ENCODE measurements around the gene ABCB8. TPM values are rescaled to one million over a fixed set of nuclear protein-coding genes. Genes with fewer than 3 reads are reported as not detected.

Gene ABCB8
- total RNA-seq, 4 donors from 2014 or later, result 29.5 to 42.3 (median 31.9) TPM

DNA sequence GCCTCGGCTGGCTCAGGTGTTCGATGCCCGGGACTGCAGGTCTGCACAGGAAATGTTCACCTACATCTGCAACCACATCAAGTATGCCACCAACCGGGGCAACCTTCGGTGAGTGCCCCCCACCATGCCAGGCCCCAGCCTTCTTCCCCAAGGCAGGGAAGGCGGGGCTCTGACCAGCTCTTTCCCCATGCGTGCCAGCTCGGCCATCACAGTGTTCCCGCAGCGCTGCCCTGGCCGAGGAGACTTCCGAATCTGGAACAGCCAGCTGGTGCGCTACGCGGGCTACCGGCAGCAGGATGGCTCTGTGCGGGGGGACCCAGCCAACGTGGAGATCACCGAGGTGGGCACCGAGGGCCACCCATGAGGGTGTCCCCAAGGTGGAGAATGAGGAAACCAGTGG is 29.9 kb upstream of the ABCB8 start:
- Histone ChIP-seq H3K4me3 (no peak overlapping the region), H3K27me3 (peaks cover 4% of the 10 kb centered on the region), H3K4me1 (peaks cover 9% of the 10 kb centered on the region), H3K9me3 (no peaks in the 10 kb centered on the region), H3K36me3 (no peaks in the 10 kb centered on the region), H3K27ac (no peak overlapping the region)
- 82% methylated on average over 20 of the region's 20 CpGs for WGBS
- TF ChIP-seq POLR2AphosphoS5 (IDR thresholded peaks at IDR 0.05) (no peak), EP300 (IDR thresholded peaks at IDR 0.05) (no peak), POLR2A (IDR thresholded peaks at IDR 0.05) (no peak)
- TF ChIP-seq, protein P1, sequence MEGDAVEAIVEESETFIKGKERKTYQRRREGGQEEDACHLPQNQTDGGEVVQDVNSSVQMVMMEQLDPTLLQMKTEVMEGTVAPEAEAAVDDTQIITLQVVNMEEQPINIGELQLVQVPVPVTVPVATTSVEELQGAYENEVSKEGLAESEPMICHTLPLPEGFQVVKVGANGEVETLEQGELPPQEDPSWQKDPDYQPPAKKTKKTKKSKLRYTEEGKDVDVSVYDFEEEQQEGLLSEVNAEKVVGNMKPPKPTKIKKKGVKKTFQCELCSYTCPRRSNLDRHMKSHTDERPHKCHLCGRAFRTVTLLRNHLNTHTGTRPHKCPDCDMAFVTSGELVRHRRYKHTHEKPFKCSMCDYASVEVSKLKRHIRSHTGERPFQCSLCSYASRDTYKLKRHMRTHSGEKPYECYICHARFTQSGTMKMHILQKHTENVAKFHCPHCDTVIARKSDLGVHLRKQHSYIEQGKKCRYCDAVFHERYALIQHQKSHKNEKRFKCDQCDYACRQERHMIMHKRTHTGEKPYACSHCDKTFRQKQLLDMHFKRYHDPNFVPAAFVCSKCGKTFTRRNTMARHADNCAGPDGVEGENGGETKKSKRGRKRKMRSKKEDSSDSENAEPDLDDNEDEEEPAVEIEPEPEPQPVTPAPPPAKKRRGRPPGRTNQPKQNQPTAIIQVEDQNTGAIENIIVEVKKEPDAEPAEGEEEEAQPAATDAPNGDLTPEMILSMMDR (IDR thresholded peaks at IDR 0.05), result no peak
- DNase-seq (ENCODE audit: low spot score in 2 of 2), result no peak

DNA sequence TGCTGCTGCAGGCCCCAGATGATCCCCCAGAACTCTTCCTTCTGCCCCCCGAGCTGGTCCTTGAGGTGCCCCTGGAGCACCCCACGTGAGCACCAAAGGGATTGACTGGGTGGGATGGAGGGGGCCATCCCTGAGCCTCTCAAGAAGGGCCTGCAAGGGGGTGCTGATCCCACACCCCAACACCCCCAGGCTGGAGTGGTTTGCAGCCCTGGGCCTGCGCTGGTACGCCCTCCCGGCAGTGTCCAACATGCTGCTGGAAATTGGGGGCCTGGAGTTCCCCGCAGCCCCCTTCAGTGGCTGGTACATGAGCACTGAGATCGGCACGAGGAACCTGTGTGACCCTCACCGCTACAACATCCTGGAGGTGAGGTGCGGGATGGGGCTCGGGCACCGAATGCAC is 29.2 kb upstream of the ABCB8 start:
- Histone ChIP-seq H3K4me1 (peaks cover 9% of the 10 kb centered on the region), H3K36me3 (no peaks in the 10 kb centered on the region), H3K27me3 (peaks cover 4% of the 10 kb centered on the region), H3K27ac (no peak overlapping the region), H3K9me3 (no peaks in the 10 kb centered on the region), H3K4me3 (no peak overlapping the region)
- TF ChIP-seq EP300 (IDR thresholded peaks at IDR 0.05), result no peak
- no peak for DNase-seq (ENCODE audit: low spot score in 2 of 2)
- 93% methylated on average over 6 of the region's 12 CpGs for WGBS

DNA sequence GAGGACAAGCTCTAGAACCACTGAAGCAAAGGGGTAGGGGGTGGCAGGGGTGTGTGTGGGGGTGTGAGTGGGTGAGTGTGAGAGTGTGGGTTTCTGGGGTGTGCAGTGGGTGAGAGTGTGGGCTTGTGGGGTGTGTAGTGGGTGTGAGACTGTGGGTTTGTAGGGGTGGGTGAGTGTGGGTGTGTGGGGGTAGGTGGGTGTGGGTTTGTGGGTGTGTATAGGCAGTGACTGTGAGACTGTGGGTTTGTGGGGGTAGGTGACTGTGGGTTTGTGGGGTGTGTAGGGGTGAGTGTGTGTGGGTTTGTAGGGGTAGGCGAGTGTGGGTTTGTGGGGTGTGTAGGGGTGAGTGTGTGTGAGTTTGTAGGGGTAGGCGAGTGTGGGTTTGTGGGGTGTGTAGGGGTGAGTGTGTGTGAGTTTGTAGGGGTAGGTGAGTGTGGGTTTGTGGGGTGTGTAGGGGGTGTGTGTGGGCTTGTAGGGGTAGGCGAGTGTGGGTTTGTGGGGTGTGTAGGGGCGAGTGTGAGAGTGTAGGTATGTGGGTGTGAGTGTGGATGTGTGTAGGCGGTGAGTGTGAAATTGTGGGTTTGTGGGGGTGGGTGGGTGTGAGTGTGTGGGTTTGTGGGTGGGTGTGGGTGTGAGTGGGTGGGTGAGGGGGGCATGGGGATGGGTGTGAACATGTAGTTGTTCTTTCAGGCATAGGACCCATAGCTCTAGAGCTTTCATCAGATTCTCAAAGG is 28.6 kb upstream of the ABCB8 start:
- Histone ChIP-seq H3K9me3 (no peaks in the 10 kb centered on the region), H3K4me1 (peaks cover 9% of the 10 kb centered on the region), H3K27me3 (peaks cover 4% of the 10 kb centered on the region), H3K4me3 (no peak overlapping the region), H3K27ac (no peak overlapping the region), H3K36me3 (no peaks in the 10 kb centered on the region)
- TF ChIP-seq POLR2AphosphoS5 (IDR thresholded peaks at IDR 0.05) (no peak), EP300 (IDR thresholded peaks at IDR 0.05) (no peak), POLR2A (IDR thresholded peaks at IDR 0.05) (no peak)
- TF ChIP-seq, protein P1 (IDR thresholded peaks at IDR 0.05), result no peak
- 88% methylated on average over 5 of the region's 5 CpGs for WGBS
- DNase-seq (ENCODE audit: low spot score in 2 of 2), result no peak

DNA sequence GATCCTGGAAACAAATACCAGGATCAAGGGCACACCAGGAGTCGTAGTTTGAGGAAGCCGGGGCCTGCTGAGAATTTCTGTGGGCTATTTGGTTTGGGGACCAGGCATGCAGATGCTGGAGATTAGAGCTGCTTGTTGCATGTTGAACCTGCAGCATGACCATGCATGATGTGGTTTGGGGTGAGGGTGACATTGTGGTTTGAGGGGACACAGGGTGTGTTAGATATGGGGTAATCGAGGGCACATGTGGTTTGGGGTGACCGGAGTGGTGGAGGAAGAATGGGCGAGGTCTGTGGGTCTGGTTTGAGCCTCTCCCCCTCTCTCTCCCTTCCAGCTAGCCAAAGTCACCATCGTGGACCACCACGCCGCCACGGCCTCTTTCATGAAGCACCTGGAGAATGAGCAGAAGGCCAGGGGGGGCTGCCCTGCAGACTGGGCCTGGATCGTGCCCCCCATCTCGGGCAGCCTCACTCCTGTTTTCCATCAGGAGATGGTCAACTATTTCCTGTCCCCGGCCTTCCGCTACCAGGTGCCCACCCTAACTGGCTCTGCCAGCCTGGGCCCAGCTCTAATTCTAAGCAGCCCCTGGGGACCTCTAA is 27.3 kb upstream of the ABCB8 start:
- Histone ChIP-seq H3K36me3 (no peaks in the 10 kb centered on the region), H3K27me3 (peaks cover 4% of the 10 kb centered on the region), H3K9me3 (no peaks in the 10 kb centered on the region), H3K27ac (no peak overlapping the region), H3K4me1 (peaks cover 9% of the 10 kb centered on the region), H3K4me3 (no peak overlapping the region)
- DNase-seq (ENCODE audit: low spot score in 2 of 2), result no peak
- 79% methylated on average over 11 of the region's 13 CpGs for WGBS
- TF ChIP-seq POLR2A (IDR thresholded peaks at IDR 0.05), result no peak
- TF ChIP-seq, protein P1 (IDR thresholded peaks at IDR 0.05), result no peak
- no peak for TF ChIP-seq EP300 (IDR thresholded peaks at IDR 0.05)
- TF ChIP-seq POLR2AphosphoS5 (IDR thresholded peaks at IDR 0.05), result no peak

DNA sequence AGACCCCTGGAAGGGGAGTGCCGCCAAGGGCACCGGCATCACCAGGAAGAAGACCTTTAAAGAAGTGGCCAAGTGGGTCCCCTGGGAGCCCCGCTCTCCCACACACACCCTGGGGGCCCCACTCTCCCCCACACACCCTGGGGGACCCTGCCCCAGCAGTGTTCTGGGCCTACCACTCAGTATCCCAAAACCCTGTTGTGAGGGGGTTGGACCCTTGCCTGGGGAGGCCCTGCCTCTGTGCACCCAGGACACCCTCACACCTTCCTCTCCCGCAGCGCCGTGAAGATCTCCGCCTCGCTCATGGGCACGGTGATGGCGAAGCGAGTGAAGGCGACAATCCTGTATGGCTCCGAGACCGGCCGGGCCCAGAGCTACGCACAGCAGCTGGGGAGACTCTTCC is 26.7 kb upstream of the ABCB8 start:
- H3K27me3 ChIP-seq, result peaks cover 4% of the 10 kb centered on the region
- no peak for DNase-seq (ENCODE audit: low spot score in 2 of 2)
- H3K27ac ChIP-seq, result no peak overlapping the region
- WGBS, result 92% methylated on average over 3 of the region's 16 CpGs
- H3K4me1 ChIP-seq, result peaks cover 4% of the 10 kb centered on the region
- no peak for TF ChIP-seq POLR2A (IDR thresholded peaks at IDR 0.05)
- H3K36me3 ChIP-seq, result no peaks in the 10 kb centered on the region
- no peak overlapping the region for H3K4me3 ChIP-seq
- no peaks in the 10 kb centered on the region for H3K9me3 ChIP-seq

DNA sequence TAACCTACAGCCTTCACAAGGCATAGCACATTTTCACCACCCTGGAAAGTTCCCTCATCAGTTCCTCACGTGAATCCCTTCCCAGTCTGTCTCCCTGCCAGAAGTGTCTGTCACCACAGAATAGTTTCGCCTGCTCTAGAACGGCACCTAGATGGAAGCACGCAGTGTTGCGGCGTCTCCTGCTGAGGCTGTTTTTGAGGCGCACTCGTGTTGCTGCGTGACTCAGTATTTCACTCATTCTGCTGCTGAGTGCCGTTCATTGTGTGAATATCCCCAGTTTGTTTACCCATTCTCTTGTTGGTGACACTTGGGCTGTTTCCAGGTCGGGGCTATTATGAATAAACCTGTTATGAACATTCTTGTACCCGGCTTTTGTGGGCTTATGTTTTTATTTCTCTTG is 24.7 kb upstream of the ABCB8 start:
- TF ChIP-seq EP300 (IDR thresholded peaks at IDR 0.05) (no peak), POLR2AphosphoS5 (IDR thresholded peaks at IDR 0.05) (no peak), POLR2A (IDR thresholded peaks at IDR 0.05) (no peak)
- TF ChIP-seq, protein P1 (IDR thresholded peaks at IDR 0.05), result no peak
- H3K27ac ChIP-seq, result no peak overlapping the region
- 76% methylated on average over 12 of the region's 12 CpGs for WGBS
- H3K4me1 ChIP-seq, result peaks cover 4% of the 10 kb centered on the region
- no peaks in the 10 kb centered on the region for H3K9me3 ChIP-seq
- no peak for DNase-seq (ENCODE audit: low spot score in 2 of 2)
- no peak overlapping the region for H3K4me3 ChIP-seq
- no peaks in the 10 kb centered on the region for H3K36me3 ChIP-seq
- no peaks in the 10 kb centered on the region for H3K27me3 ChIP-seq
